Transverse colon (tissue), 4 donors: Measurements from ENCODE around the gene ANAPC7.

ENCODE experiments used
- CTCF ChIP-seq, 5 experiments: fragments of 200-600 bp in 3 of 5; fragments of 450-650 bp in 2 of 5; sonication (generic) in 3 of 5; IDR thresholded peaks; 1 replicate in 2 of 5; 2 replicates in 3 of 5; pipeline ENCODE4 v1.5.1; 2016 to 2017; ENCODE audit warnings: antibody characterized with exemption in 5 of 5, inconsistent platforms in 3 of 5, mild to moderate bottlenecking in 2 of 5, moderate library complexity in 1 of 5
- EP300 ChIP-seq: sonication (generic); formaldehyde crosslinking; IDR thresholded peaks from one replicate; pipeline ENCODE4 v1.6.1; 2017; ENCODE audit warnings: antibody characterized with exemption, low read depth
- POLR2A ChIP-seq: fragments of 450-650 bp; IDR thresholded peaks from one replicate; pipeline ENCODE4 v1.6.1; 2016; ENCODE audit warnings: antibody characterized with exemption, mild to moderate bottlenecking, moderate library complexity
- POLR2AphosphoS5 ChIP-seq, 3 donors: sonication (generic); formaldehyde crosslinking; IDR thresholded peaks; one replicate each; pipeline ENCODE4 v1.6.1; 2016; ENCODE audit warnings: antibody characterized with exemption in 3 of 3

DNA sequence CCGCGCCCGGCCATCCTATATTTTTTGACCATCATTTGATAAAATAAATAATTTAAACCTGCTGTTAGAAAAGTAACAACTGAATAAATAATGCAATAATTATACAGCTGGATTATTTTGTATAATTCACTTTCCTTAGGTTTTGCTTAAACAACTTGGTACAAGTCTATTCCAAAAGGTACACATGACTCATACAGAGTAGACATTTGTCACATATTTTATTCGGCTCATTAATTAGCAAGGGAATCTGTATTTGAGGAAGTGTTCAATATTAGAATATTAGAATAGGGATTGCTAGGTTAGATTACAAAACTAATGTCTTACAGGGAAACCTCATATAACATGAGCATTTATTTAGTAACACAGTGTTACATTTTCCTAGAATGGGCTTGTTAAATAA lies 73.8 kb downstream of the ANAPC7 start:
- no peak for TF ChIP-seq CTCF (IDR thresholded peaks at IDR 0.05)
- no peak for TF ChIP-seq POLR2AphosphoS5 (IDR thresholded peaks at IDR 0.05)
- no peak for TF ChIP-seq POLR2A
- no peak for TF ChIP-seq EP300
